SH-SY5Y (cell line): ENCODE data around the gene GPX4.

ENCODE experiments used
- GATA2 ChIP-seq: IDR thresholded peaks from 2 replicates; pipeline ENCODE4 v1.6.1; 2011; ENCODE audit warnings: mild to moderate bottlenecking, low read depth, low read length
- GATA3 ChIP-seq: IDR thresholded peaks from 2 replicates; pipeline ENCODE4 v1.6.1; 2011; ENCODE audit warnings: low read depth, mild to moderate bottlenecking, low read length, moderate library complexity

Gene GPX4

DNA sequence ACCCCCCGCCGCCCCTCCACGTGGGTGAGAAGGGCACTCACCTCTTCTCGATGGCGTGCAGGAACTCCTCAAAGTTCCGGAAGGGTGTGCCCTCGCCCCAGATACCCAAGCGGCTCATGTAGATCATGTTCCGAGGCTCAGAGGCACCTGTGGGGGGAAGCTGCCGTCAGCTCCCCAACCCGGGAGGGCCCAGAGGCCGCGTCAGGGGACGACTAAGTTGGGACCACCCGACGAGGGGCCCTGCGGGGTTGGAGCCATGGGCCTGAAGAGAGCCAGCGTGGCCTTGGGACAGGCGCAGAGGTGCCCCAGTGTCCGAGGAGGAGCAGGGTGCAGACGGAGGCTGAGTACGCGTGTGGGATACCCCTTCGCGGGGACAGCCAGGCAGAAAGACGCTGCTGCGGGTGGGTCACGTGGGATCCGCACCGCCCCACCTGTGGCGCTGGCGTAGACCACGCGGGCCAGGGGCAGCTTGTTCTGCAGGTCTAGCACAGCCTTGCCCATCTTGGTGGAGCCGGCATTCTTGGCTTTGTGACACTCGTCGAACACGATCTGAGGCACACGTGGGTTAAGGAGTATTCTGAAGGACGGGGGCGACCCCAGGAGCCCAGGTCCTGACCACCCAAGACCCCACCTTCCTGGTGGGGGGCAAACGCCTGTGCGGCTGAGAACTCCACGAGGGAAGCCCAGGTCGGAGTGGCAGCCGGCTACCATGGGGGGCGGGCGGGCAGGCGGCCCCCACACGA lies 15.9 kb downstream of the GPX4 start:
- TF ChIP-seq GATA3: no peak
- TF ChIP-seq GATA2: no peak

DNA sequence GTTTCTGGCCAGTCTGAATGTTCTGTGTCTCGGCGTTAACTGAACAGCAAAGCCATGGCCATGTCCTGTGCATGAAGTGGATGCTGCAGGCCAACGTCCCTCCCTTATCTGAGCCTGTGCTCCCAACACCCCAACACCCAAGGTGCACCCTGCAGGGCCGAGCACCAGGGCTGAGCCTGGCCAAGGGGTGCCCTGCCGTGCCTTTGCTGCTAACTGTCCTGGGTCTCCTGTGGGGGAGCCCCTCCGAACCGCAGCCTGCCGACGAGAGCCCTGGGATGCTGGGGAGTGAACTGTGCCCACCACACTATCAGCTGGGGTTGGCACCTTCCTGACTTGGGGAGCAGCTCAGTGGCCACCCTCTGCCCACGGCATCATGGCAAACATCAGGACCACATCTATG lies 17.6 kb downstream of the GPX4 start:
- TF ChIP-seq GATA3: no peak
- no peak for TF ChIP-seq GATA2

DNA sequence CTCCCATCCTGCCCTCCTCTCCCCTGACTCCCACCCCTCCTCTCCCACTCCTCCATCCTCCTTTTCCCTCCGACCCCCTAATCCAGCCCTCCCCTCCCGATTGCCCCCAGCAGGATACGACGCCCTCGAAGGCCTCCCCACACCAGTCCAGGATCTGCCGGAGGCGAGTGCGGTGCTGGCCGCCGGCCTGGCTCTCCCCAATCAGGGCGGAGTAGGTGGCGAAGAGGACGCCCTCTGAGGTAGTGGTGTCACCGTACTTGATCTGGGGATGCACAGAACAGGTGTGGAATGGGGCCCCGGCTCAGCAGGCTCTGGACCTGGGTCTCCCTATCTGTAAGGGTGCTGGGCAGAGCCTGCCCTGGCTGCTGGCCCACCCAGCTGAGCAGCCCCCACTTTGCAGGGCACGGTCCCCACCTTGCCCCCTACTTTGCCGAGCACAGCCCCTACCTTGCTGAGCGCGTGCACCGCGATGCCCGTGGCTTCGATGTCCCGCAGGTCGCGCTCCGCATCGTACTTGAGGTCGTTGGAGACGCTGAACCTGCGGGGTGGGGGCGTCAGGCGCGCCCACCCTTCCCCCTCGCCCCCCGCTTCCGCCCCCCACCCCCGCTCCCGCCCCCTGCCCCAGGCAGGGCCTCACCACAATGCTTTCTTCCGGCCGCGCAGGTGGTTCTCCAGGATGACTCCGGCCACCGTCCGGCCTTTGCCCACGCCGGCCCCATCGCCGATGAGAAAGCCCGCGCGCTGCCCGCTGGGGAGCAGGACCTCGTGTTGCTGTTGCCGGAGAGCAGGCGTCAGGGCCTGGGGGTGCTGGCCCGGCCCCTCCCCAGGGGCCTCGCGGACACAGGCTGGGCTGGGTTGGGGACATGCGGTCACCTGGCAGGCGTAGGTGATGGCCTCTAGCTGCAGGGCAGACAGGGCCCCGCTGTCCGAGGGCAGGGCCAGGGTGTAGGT lies 18.5 kb downstream of the GPX4 start:
- TF ChIP-seq GATA2 (no peak), GATA3 (no peak)

DNA sequence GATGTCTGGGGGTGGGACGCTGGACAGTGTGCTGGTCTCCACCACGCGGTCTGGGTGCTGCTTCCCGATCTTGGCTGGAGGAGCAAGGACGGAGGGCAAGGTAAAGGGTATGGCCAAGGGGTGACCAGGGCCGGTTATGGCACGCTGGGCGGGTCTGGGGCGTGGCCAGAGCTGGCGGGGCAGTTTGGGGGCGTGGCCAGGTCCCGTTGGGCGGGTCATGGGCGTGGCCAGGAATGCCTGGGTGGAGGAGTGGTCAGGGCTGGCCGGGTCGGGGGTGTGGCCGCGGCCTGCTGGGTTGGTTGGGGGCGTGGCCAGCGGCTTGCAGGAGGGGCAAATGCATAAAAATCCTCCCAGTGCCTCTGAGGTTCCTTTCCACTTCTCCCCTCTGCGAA lies 19.2 kb downstream of the GPX4 start:
- TF ChIP-seq GATA3 (no peak), GATA2 (no peak)

DNA sequence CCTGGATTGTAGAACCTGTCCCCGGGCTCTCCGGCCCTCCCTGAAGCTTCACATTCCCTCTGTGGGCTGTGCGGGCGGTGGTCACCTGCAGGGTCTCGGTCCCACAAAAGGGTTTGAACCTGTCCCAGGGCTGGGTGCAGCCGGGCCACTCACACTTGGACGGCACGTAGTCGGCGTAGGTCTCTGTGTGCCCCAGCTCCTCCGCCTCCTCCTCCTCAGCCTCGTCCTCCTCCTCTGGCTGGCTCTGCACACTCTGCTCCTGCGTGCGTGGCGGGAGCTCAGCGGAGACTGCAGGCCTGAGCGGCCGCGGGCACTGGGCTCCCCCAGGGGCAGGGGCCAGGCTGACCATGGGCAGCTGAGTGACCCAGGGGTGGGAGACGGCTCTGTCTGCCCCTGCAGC lies 19.6 kb downstream of the GPX4 start:
- TF ChIP-seq GATA3: no peak
- TF ChIP-seq GATA2: no peak

DNA sequence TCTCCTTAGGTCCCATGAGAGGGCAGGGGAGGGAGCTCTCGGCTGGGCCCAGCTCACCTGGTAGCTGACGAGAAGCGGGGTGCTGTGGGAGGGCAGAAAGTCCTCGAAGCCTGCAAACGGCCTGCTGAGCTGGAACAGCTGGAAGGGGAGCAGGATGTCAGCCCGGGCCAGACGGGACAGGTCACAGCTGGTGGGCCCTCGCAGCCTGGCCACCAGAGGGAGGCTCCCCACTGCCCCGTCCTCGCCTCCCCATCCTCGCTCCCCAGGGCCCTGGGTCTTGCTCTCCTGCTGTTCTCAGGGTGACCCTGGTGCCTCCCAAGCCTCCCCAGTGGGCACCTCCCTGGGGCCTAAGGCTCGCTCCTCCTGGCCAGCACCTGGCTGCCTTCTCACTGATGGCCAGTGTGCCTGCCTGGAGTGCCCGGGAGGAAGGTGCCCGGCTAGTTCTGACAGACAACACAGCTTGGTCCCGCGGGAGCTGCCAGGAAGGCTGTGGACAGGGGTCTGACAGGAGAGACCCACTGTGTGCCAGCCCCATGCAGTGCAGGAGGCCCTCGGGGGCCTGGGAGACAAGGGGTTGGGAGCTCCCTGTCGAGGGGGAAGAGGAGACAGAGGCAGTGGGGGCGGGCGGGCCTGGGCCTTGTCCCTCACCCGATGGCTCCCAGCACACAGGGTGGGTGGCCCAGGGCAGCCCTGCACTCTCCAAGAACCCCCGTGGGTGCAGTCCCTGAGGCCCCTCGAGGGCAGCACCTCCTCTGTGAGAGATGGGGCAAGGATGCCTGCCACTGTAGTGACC lies 20.3 kb downstream of the GPX4 start:
- TF ChIP-seq GATA2: no peak
- no peak for TF ChIP-seq GATA3

DNA sequence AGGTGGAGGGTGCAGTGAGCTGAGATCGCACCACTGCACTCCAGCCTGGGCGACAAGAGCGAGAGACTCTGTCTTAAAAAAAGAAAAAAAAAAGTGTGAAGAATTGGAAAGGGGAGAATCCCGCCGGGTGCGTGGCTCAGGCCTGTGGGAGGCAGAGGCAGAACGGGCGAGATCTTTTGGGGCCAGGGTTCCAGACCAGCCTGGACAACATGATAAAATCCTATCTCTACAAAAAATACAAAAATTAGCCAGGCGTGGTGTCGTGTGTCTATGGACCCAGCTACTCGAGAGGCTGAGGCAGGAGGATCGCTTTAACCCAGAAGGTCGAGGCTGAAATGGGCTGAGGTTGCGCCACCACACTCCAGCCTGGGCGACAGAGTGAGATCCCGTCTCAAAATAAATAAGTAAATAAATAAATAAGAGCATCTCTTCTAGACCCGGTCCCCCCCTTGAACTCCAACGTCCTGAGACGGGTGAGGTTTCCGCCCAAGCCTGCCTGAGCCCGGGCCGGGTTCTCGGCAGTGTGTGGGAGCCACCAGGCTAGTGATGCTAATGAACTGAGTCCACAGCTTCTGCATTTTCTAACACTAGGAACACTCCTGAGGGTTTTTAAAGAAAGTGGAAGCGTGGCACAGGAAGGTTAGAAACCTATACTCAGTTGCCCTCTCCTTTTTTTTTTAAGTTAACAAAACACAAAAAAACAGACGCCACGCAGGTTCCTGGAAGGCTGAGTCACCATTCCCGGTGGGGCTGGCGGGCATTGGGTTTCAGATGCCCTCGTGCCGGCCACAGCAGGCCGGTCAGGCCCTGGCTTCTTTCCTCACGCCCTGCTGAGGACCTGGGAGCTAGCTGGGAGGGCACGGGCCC lies 22.0 kb downstream of the GPX4 start:
- TF ChIP-seq GATA3 (no peak), GATA2 (no peak)

DNA sequence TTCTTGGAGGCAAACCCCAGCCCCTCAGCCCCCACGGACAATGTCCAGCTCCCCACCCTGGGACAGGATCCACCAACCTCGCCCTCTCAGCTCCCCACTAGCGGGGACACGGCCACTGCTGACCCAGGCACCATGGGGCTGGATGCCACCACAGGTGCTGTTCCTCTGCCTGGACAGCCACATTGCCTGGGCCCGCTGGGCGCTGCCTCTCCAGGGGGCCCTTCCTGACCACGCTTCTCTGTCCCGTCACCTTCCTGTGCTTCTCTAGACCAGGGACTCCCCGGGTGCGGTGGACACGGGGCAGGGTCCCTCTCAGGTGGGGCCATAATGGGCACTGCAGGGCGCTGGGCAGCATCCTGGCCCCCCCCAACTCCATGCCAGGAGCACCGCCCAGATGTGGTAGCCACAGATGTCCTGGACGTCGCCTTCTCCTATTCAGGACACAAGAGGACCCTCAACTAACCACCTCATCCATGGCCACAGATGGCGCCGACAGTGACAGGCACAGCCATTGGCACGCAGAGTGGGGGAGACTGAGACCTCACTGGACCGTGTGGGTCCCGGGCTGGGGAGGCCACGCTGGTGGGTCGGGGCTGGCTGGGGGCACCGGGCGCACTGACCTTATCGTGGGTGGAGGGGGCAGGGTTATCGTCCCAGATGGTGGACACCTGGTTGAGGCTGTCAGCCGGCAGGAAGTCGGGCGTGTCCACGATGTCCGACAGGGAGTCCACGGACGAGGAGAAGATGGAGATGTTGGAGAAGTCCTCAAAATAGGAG lies 23.4 kb downstream of the GPX4 start:
- TF ChIP-seq GATA2 (no peak), GATA3 (no peak)

DNA sequence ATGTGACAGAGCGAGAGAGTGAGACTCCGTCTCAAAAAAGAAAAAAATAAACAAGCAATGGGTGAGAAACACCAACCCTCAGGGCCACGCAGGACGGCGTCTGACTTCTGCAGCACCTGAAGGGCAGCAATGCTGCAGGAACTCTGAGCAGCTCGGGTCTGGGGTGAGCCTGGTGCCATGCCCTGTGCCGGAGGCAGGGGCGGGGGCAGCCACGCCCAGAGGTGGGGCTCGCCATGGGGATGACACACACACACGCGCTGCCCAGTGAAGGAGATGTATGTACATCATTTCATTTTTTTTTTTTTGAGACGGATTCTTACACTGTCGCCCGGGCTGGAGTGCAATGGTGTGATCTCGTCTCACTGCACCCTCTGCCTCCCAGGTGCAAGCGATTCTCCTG lies 24.3 kb downstream of the GPX4 start:
- TF ChIP-seq GATA2 (no peak), GATA3 (no peak)

DNA sequence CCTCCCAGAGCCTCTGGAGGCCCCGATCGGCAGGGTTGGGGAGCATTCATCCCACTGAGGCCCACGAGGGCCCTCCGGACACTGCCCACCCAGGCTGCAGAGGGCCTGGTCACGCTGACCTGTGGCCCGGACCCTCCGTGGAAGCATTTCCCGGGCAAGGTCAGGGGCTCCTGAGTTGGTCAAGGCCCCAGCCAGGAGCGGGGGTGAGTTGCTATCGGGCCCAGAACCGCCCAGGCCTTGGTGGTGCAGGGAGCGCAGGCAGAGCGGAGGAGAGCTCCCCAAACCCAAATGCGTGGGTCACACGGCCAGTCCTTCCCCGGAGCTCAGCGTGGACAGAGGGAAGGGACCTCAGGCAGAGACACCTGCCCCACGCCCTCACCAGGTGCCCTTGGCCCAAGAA lies 25.7 kb downstream of the GPX4 start:
- TF ChIP-seq GATA2 (no peak), GATA3 (no peak)

DNA sequence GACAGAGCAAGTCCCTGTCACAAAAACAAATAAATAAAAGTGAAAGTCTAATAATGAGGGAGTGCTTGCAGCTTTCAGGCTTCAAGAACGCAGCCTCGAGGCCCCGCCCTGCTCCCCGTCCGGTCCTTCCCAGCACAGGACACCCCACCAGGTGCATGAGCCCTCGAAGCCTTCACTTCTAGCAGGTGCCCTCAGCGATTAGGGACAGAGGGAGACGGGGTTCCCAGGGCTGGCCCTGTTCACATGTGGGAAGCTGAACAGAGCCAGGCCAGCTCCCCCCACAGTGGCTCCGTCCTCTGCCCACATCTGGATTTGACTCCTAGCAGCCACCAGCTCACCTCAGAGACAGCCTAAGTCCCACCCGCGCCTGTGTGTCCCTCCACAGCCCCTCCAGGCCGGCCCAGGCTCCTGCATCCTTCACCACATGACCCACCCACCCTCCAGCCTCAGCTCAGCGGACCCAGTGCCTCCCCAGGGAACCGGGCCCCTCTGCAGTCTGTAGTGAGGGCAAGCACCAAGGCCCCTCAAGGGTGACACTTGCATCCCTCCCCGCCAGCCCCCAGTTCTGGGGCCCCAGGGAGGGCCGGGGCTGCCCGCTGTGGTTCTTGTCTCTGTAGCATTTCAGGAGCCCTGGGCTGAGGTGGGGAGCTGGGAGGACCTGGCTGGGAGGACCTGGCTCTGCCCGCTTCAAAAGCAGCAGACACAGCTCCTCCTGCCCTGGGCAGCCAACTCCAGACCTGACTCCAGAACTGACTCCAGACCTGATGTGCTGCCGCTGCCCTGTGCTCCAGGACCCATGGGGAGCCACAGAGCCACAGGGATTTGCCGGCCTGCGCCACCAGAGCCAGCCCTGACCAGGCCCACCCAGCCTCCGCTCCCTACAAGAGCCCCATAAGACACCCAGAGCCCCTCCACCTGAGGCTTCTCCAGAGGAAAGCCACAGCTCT lies 27.2 kb downstream of the GPX4 start:
- TF ChIP-seq GATA2 (no peak), GATA3 (no peak)
